Measurements from ENCODE around the gene NHP2.

GRCh38 chr5:178107756-178108310 lies 45.9 kb downstream of the NHP2 start:
- TF ChIP-seq USF2 (CRISPR knock-in tag; IDR thresholded peaks at IDR 0.05) (no peak), ZMAT4 (CRISPR knock-in tag; IDR thresholded peaks at IDR 0.05) (no peak), ETV6 (CRISPR knock-in tag; IDR thresholded peaks at IDR 0.05) (no peak)
